GM19238 (cell line): ENCODE results near the gene CHCHD4.
"Not testable (repeated sequence)": the region's sequence is repeated elsewhere in the genome, so short reads cannot be mapped to it uniquely, and the experiment has no call there.

Experiments
- DNase-seq: peaks from one replicate; pipeline ENCODE4 v3.0.0; 2011; ENCODE audit warnings: low spot score; ENCODE audit not compliant: insufficient read length

Gene CHCHD4

GRCh38 chr3:14135581-14135980 lies 10.9 kb upstream of the CHCHD4 start:
- DNase-seq = no peak

- no peak for DNase-seq
These were observed 9.6 kb upstream of the CHCHD4 start for GRCh38 chr3:14134291-14134690.

- no peak for DNase-seq
These were observed 9.2 kb upstream of the CHCHD4 start for GRCh38 chr3:14133876-14134275.

GRCh38 chr3:14133188-14133800 lies 8.6 kb upstream of the CHCHD4 start:
- DNase-seq = no peak

GRCh38 chr3:14132689-14133088 lies 8.0 kb upstream of the CHCHD4 start:
- DNase-seq = no peak

GRCh38 chr3:14132120-14132519 lies 7.5 kb upstream of the CHCHD4 start:
- DNase-seq = no peak

GRCh38 chr3:14131134-14131533 lies 6.5 kb upstream of the CHCHD4 start:
- DNase-seq = no peak

GRCh38 chr3:14130707-14131106 lies 6.0 kb upstream of the CHCHD4 start:
- no peak for DNase-seq

- no peak for DNase-seq
These were observed 5.6 kb upstream of the CHCHD4 start for GRCh38 chr3:14130230-14130629.

- DNase-seq = no peak
These were observed 4.6 kb upstream of the CHCHD4 start for GRCh38 chr3:14129296-14129695.

GRCh38 chr3:14128724-14129123 lies 4.1 kb upstream of the CHCHD4 start:
- no peak for DNase-seq

GRCh38 chr3:14127516-14128161 lies 3.0 kb upstream of the CHCHD4 start:
- DNase-seq = no peak

- DNase-seq = no peak
These were observed 2.3 kb upstream of the CHCHD4 start for GRCh38 chr3:14126887-14127505.

GRCh38 chr3:14126017-14126886 lies 1.6 kb upstream of the CHCHD4 start:
- no peak for DNase-seq

GRCh38 chr3:14125193-14126016 lies 735 bp upstream of the CHCHD4 start:
- DNase-seq = peak; percentile 27

GRCh38 chr3:14124223-14124614 lies 451 bp downstream of the CHCHD4 start:
- DNase-seq = peak; percentile 63

GRCh38 chr3:14123308-14124222 lies 1.1 kb downstream of the CHCHD4 start:
- no peak for DNase-seq

- DNase-seq = no peak
These were observed 2.4 kb downstream of the CHCHD4 start for GRCh38 chr3:14122301-14122700.

- no peak for DNase-seq
These were observed 2.8 kb downstream of the CHCHD4 start for GRCh38 chr3:14121859-14122258.

GRCh38 chr3:14120921-14121448 lies 3.7 kb downstream of the CHCHD4 start:
- not testable (repeated sequence) for DNase-seq
